ENCODE measurements around the gene BRMS1L.
A peak's percentile ranks its signal among the peaks of the same experiment; 100 is the strongest.
"Not testable (repeated sequence)": the region's sequence is repeated elsewhere in the genome, so short reads cannot be mapped to it uniquely, and the experiment has no call there.

BRMS1L gene

GRCh38 chr14:35821564-35822411, 4.3 kb upstream of the BRMS1L start:
- peak; percentile 31 for DNase-seq (ENCODE audit: low spot score)

GRCh38 chr14:35822501-35822900, 3.6 kb upstream of the BRMS1L start:
- no peak for DNase-seq (ENCODE audit: low spot score)

DNA sequence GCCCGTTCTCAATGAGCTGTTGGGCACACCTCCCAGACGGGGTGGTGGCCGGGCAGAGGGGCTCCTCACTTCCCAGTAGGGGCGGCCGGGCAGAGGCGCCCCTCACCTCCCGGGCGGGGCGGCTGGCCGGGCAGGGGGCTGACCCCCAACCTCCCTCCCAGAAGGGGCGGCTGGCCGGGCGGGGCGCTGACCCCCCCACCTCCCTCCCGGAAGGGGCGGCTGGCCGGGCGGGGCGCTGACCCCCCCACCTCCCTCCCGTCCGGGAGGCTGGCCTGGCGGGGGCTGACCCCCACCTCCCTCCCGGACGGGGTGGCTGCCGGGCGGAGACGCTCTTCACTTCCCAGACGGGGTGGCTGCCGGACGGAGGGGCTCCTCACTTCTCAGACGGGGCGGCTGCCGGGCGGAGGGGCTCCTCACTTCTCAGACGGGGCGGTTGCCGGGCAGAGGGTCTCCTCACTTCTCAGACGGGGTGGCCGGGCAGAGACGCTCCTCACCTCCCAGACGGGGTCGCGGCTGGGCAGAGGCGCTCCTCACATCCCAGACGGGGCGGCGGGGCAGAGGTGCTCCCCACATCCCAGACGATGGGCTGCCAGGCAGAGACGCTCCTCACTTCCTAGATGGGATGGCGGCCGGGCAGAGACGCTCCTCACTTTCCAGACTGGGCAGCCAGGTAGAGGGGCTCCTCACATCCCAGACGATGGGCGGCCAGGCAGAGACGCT, 1.5 kb upstream of the BRMS1L start:
- DNase-seq (ENCODE audit: low spot score) = not testable (repeated sequence)

DNA sequence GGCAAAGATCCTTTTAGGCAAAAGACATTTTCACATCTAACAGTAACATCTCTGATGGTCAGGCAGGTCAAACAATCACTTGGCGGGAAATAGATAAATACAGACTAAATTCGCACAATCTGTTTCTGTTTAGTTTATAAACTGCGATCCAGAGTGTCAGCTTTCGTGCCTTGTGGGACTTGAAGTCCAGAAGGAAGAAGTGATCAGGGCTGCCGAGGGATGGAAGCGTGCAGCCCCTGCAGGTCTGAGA, 245 bp upstream of the BRMS1L start:
- DNase-seq (ENCODE audit: low spot score) = no peak

DNA sequence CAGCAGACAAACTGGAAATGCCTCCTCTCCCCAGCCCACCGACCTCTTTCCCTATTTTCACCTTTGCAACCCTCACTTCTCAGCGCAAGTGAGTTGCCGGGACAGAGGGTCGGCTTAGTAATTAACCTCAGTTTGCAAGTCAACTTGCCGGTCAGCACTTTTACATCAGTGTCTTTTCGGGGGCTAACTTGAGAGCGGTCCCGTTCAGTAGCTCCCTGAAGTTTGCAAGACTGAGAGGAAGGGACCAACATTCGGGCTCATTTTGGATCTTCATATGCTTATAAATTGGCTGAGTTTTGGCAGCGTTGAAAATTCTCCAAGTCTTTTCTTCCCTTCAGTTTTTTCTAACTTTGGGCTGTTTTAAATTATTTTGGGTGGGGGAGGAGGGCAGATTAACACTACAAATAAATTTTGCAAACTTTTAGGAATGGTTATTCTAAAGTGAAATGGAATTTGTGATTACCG, 846 bp downstream of the BRMS1L start:
- DNase-seq (ENCODE audit: low spot score) = no peak

DNA sequence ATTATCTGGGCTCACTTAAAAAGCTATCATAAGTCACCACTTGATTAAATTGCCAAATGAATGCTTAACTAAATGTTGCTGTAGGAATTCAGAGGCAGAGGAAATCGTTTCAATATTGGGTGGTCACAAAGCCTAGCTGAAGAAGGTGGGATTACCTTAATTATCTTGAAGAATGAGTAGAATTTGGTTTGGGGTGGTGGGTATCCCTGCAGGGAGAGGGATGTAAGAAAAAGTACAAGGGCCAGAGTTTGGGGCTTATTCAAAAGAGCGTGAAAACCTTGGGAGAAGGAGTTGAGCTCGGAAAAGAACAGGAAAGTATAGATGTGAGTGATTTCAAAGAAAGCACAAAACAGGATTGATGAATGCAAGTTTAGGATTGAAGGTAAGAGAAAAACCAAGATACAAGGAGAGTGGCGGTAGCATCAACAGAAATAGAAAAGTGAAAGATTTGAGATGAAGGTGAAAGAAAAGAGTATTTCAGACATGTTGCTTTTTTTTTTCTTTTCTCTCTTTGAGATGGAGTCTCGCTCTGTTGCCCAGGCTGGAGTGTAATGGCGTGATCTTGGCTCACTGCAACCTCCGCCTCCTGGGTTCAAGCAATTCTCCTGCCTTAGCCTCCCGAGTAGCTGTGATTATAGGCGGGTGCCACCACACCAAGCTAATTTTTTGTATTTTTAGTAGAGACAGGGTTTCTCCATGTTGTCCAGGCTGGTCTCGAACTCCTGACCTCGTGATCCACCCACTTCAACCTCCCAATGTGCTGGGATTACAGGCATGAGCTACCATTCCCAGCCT, 1.7 kb downstream of the BRMS1L start:
- DNase-seq (ENCODE audit: low spot score) = no peak

GRCh38 chr14:35829449-35829848, 3.3 kb downstream of the BRMS1L start:
- DNase-seq (ENCODE audit: low spot score) = no peak

GRCh38 chr14:35835208-35835982, 9.3 kb downstream of the BRMS1L start:
- DNase-seq (ENCODE audit: low spot score) = no peak

- DNase-seq (ENCODE audit: low spot score) = not testable (repeated sequence)
Measured at GRCh38 chr14:35841704-35842103, 15.6 kb downstream of the BRMS1L start.

- not testable (repeated sequence) for DNase-seq (ENCODE audit: low spot score)
Measured at GRCh38 chr14:35842245-35842644, 16.1 kb downstream of the BRMS1L start.

DNA sequence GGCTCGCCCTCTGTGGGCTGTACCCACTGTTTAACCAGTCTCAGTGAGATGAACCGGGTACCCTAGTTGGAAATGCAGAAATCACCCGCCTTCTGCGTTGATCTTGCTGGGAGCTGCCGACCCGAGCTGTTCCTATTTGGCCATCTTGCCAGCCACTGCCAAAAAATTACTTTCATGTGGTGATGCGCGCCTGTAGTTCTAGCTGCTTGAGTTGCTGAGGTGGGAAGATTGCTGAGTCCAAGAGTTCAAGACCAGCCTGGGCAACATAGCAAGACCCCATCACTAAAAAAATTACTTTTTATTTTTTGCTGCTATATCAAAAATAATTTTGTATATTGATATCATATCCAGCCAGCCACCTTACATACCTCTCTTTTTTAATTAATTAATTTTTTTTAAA, 18.4 kb downstream of the BRMS1L start:
- no peak for DNase-seq (ENCODE audit: low spot score)

DNA sequence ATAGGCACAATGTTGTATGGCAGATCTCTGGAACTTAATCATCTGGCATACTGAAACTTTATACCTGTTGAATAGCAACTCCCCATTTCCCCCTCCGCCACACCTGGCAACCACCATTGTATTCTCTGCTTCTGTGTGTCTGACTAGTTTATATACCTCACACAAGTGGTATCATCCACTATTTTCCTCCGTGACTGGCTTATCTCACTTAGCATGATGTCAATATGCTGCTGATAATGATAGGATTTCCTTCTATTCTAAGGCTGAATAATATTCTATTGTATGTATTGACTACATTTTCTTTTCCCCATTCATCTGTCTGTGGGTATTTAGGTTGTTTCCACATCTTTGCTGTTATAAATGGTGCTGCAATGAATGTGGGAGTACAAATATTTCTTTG, 21.5 kb downstream of the BRMS1L start:
- DNase-seq (ENCODE audit: low spot score) = no peak

DNA sequence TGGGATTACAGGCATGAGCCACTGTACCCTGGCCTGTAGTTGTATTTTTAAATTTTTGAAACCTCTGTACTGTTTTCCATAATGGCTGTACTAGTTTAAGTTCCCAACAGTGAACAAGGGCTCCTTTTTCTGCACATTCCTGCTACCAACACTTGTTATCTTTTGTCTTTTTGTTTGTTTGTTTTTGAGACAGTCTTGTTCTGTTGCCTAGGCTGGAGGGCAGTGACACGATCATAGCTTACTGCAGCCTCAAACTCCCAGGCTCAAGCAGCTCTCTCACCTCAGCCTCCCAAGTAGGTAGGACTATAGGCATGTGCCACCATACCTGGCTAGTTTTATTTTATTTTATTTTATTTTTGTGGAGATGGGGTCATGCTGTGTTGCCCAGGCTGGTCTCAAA, 23.0 kb downstream of the BRMS1L start:
- DNase-seq (ENCODE audit: low spot score) = no peak

- DNase-seq (ENCODE audit: low spot score) = no peak
Measured at GRCh38 chr14:35851823-35852222, 25.7 kb downstream of the BRMS1L start.

GRCh38 chr14:35853225-35853624, 27.1 kb downstream of the BRMS1L start:
- no peak for DNase-seq (ENCODE audit: low spot score)

- DNase-seq (ENCODE audit: low spot score) = no peak
Measured at GRCh38 chr14:35854696-35855270, 28.6 kb downstream of the BRMS1L start.

- no peak for DNase-seq (ENCODE audit: low spot score)
Measured at GRCh38 chr14:35855876-35856481, 29.8 kb downstream of the BRMS1L start.

- DNase-seq (ENCODE audit: low spot score) = no peak
Measured at GRCh38 chr14:35858521-35859209, 32.5 kb downstream of the BRMS1L start.

- no peak for DNase-seq (ENCODE audit: low spot score)
Measured at GRCh38 chr14:35861204-35861868, 35.2 kb downstream of the BRMS1L start.
